Right atrium auricular region (tissue), 2 donors: Measurements from ENCODE around the gene NRXN3. TPM values are rescaled to one million over a fixed set of nuclear protein-coding genes. Genes with fewer than 3 reads are reported as not detected.

Experiments used
- DNase-seq: peaks from one replicate; pipeline ENCODE4 v3.0.0-alpha.2; 2019; ENCODE audit warnings: low spot score
- H3K27ac ChIP-seq, 2 donors: fragments of 200-600 bp; sonication (generic); 1 replicate in 1 of 2; 2 replicates in 1 of 2; pipeline ENCODE4 v1.5.1; 2016 to 2019
- H3K27me3 ChIP-seq, 2 donors: fragments of 200-600 bp; sonication (generic); one replicate each; pipeline versions ENCODE4 v1.5.1 to v1.6.0; 2017 to 2019
- H3K36me3 ChIP-seq: fragments of 200-600 bp; sonication (generic); one replicate; pipeline ENCODE4 v1.5.1; 2016
- H3K4me1 ChIP-seq, 2 donors: fragments of 200-600 bp; sonication (generic); one replicate each; pipeline versions ENCODE4 v1.5.1 to v1.6.0; 2017 to 2019
- H3K4me3 ChIP-seq, 2 donors: fragments of 200-600 bp; sonication (generic); 1 replicate in 1 of 2; 2 replicates in 1 of 2; pipeline ENCODE4 v1.5.1; 2017 to 2019; ENCODE audit warnings: mild to moderate bottlenecking in 1 of 2, moderate library complexity in 1 of 2
- H3K9me3 ChIP-seq, 2 donors: fragments of 200-600 bp; sonication (generic); one replicate each; pipeline ENCODE4 v1.5.1; 2019
- total RNA-seq, 2 donors: library from RNA; depleted of rRNA; stranded (reverse); fragments of >200 nt; gene quantifications; one replicate each; pipeline ENCODE4 v1.1.0, GENCODE V29; 2016
- TF ChIP-seq, protein P1 (sequence below), 2 donors: fragments of 200-600 bp; sonication (generic); IDR thresholded peaks; one replicate each; pipeline ENCODE4 v1.5.1; 2019; ENCODE audit warnings: antibody characterized with exemption in 2 of 2

Gene NRXN3
- total RNA-seq, 2 donors from 2014 or later = 2.0 to 2.3 TPM

DNA sequence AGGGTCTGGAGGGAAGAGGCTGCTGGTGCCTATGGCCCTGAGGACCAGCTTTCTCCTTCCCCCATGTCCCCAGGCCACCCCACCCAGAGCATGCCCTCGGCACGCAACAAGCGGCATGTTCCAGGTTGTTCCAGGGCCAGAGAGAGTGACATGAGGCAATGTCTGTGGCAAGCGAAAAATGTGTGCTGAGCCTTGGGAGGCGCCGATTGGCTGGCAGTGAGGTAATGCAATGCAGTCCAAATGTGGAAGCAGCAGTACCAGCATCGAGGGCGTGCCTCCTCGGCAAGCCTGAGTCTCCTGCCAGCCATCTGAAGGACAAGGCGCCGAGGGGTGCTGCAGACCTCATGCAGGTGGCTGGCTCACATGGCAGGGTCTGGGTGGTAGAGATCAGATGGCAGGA, 423.8 kb downstream of the NRXN3 start:
- Histone ChIP-seq H3K4me1 (peaks cover 0 to 4% of the 10 kb centered on the region in 2 donors), H3K4me3 (no peak overlapping the region), H3K27me3 (no peaks in the 10 kb centered on the region), H3K36me3 (no peaks in the 10 kb centered on the region), H3K9me3 (no peaks in the 10 kb centered on the region), H3K27ac (no peak overlapping the region)
- TF ChIP-seq, protein P1, sequence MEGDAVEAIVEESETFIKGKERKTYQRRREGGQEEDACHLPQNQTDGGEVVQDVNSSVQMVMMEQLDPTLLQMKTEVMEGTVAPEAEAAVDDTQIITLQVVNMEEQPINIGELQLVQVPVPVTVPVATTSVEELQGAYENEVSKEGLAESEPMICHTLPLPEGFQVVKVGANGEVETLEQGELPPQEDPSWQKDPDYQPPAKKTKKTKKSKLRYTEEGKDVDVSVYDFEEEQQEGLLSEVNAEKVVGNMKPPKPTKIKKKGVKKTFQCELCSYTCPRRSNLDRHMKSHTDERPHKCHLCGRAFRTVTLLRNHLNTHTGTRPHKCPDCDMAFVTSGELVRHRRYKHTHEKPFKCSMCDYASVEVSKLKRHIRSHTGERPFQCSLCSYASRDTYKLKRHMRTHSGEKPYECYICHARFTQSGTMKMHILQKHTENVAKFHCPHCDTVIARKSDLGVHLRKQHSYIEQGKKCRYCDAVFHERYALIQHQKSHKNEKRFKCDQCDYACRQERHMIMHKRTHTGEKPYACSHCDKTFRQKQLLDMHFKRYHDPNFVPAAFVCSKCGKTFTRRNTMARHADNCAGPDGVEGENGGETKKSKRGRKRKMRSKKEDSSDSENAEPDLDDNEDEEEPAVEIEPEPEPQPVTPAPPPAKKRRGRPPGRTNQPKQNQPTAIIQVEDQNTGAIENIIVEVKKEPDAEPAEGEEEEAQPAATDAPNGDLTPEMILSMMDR (IDR thresholded peaks at IDR 0.05) = no peak
- no peak for DNase-seq

DNA sequence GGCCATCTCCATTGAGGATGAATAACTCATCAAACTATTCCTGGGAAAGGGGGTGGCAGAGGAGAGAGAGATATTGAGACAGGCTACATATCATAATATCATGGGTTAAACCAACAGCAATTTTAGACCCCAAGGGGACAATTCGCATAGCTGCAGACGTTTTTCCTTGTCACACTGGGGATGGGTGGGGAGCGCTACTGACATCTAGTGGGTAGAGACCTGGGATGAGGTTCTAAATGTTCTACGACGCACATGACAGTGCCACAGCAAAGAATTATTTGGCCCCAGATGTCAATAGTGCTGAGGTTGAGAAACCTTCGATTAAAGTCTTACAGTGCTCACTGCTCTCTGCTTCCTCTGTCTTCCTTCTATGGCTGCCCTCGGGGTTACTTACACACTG, 425.6 kb downstream of the NRXN3 start:
- H3K9me3 ChIP-seq = no peaks in the 10 kb centered on the region
- no peak for DNase-seq
- H3K27ac ChIP-seq = no peak overlapping the region
- H3K4me1 ChIP-seq = peaks cover 0 to 4% of the 10 kb centered on the region in 2 donors
- no peaks in the 10 kb centered on the region for H3K27me3 ChIP-seq
- H3K36me3 ChIP-seq = no peaks in the 10 kb centered on the region
- no peak overlapping the region for H3K4me3 ChIP-seq
- TF ChIP-seq, protein P1 (IDR thresholded peaks at IDR 0.05) = peak in 1 of 2 donors; percentile 16

DNA sequence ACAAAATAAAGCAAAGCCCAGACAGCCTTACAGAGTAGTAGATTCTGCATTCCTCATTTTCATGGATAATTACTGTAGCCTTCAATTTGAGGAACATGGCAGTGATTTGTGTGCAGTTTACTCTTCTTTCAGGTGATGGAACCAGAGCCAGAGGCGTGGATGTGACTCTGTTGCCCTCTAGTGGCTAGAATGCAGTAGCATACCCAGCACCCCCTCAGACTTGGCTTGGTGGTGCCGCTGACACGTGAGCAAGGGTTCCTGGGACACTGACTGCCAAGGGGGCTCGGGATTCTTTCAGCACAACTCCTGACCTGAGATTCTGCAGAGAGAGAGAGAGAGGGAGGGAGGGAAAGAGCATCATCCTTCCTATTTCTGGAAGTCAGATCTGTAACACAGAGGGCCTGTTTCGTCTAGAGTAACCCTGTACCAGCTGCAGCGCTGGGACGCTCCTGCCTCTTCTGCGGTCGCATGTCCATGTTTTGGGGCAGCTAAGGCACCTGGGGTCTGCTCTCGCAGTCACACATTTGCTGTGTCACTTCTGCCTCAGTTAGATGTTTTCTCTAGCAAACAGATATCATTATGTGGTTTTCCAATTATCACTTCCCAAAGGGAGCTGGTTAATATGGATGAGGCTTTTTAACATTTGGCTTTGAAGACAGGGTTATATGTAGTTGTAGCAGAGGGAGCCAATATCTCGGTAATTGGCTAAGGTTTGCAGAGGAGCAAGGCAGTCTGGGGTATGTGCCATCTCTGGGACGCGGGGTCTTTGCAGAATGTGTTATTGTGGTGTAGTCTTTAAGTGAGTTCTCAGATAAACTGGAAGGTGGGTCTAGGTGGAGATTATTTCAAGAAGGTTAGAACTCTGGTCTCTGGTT, 428.1 kb downstream of the NRXN3 start:
- Histone ChIP-seq H3K27ac (no peak overlapping the region), H3K27me3 (no peaks in the 10 kb centered on the region), H3K4me3 (no peak overlapping the region), H3K36me3 (no peaks in the 10 kb centered on the region), H3K9me3 (no peaks in the 10 kb centered on the region), H3K4me1 (peaks cover 0 to 4% of the 10 kb centered on the region in 2 donors)
- no peak for DNase-seq
- TF ChIP-seq, protein P1 (IDR thresholded peaks at IDR 0.05) = peak; percentile 69 to 92

DNA sequence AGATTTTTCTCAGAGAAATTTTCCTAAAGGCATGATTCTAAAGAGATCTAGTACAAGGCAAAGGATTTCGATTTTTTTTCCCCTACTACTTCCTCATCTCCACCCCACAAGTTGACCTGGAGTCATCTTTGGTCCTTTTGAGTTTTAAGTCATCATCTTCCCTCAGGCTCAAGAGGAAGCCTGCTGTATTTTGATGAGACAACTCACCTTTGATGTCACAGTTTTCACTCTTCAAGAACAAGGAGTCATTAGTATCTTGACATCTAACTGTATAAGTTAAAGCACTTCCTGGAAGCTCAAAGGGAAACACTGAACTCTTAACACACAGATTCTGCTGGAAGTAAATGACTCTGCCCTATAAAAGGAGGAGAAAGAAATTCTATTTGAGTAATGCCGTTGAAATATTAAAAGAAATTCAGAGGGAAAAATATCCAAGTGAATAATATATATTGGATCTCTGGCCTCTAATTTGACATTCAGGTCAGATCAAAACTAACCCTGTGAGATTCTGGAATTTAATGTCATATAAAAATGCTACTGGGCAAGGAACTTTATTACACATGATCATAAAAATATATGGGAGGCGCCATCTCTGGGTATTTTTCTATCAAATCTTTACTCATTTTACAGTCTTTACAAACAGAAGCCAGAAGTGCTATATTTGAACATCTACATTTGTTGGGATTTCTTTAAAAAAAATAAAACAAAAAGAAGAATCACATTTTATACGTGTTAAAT, 435.0 kb downstream of the NRXN3 start:
- Histone ChIP-seq H3K36me3 (no peaks in the 10 kb centered on the region), H3K4me3 (no peak overlapping the region), H3K4me1 (no peaks in the 10 kb centered on the region), H3K27me3 (no peaks in the 10 kb centered on the region), H3K27ac (no peak overlapping the region), H3K9me3 (no peaks in the 10 kb centered on the region)
- no peak for DNase-seq
- TF ChIP-seq, protein P1 (IDR thresholded peaks at IDR 0.05) = no peak

DNA sequence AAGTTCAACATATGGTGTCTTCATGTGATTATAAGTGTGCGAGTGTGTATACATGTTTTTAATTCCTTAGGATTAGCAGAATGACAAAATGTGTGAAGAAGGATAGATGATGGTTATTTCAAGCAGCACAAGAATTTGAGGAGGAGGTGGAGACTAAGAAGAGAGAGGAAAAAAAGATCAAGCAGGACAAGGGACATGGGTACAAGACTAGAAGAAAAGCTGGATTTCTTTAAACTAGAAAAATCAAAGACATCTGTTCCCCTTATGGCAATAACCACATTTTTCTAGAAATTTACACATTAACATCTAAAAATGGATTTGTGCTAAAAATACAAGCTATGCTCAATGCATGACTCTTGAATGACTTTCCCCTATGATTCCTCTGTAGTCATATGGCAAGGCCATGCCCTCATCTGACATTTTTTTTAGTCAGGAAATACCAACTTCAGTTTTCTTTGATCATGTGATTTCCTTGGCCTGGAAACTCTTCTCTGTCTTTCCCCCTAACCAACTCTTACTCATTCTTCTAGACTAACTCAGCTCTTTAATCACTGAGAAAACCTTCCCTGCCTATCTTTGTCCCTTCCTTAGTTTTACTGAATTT, 435.8 kb downstream of the NRXN3 start:
- H3K9me3 ChIP-seq = no peaks in the 10 kb centered on the region
- H3K4me3 ChIP-seq = no peak overlapping the region
- H3K36me3 ChIP-seq = no peaks in the 10 kb centered on the region
- H3K4me1 ChIP-seq = no peaks in the 10 kb centered on the region
- no peaks in the 10 kb centered on the region for H3K27me3 ChIP-seq
- no peak overlapping the region for H3K27ac ChIP-seq
- TF ChIP-seq, protein P1 (IDR thresholded peaks at IDR 0.05) = no peak
- no peak for DNase-seq
